HCT116 (cell line): ENCODE results near the gene HHATL. TPM values are rescaled to one million over a fixed set of nuclear protein-coding genes. Genes with fewer than 3 reads are reported as not detected.
A peak's percentile ranks its signal among the peaks of the same experiment; 100 is the strongest.

Experiments used
- ATAC-seq: fragments of 200-7000 bp; cut with Tn5 transposase; 2 replicates; pipeline ENCODE4 v1.9.1; 2020; ENCODE audit warnings: mild to moderate bottlenecking, moderate library complexity
- BruUV-seq: library from RNA; stranded (reverse); fragments of 400-500 nt; replicated peaks from 2 replicates; lab custom pipeline; 2021; lab: Mats Ljungman, UMichigan
- CTCF ChIA-PET: fragments of 300-600 bp; sonication (Branson Sonifier 250); formaldehyde crosslinking; loops from one replicate; lab custom pipeline; 2021; ENCODE audit warnings: antibody characterized with exemption; lab: Charles Lee
- POLR2A ChIA-PET: fragments of 300-600, 350-600 bp; sonication (Branson Sonifier 250); formaldehyde crosslinking; loops from one replicate; lab custom pipeline; 2021; ENCODE audit warnings: antibody characterized with exemption; lab: Charles Lee
- RAD21 ChIA-PET, 2 experiments: fragments of 300-600 bp; sonication (Branson Sonifier 250); formaldehyde crosslinking; loops; one replicate each; lab custom pipeline; 2023; ENCODE audit warnings: low total read pairs in 2 of 2; ENCODE audit not compliant: uncharacterized antibody in 2 of 2, unreplicated experiment in 2 of 2, low non-redundant PET in 1 of 2; lab: Charles Lee
- DNase-seq: peaks from one replicate; pipeline ENCODE4 v3.0.0-alpha.2; 2010; ENCODE audit warnings: low read depth, low spot score
- H2AFZ ChIP-seq: fragments of 200-600 bp; shearing (Covaris generic), sonication (generic); 2 replicates; pipeline ENCODE4 v1.6.1; 2017; ENCODE audit warnings: low read depth, mixed run types, mixed read lengths, antibody characterized with exemption, low read length; ENCODE audit not compliant: poor library complexity, severe bottlenecking
- H3K27ac ChIP-seq: 2 replicates; pipeline ENCODE4 v1.5.1; 2012; ENCODE audit warnings: low read depth, low read length
- H3K27me3 ChIP-seq: fragments of 200-600 bp; sonication (generic); 2 replicates; pipeline ENCODE4 v1.6.1; 2016; ENCODE audit warnings: mixed run types, low read length, mixed read lengths; ENCODE audit not compliant: insufficient read depth
- H3K36me3 ChIP-seq, 2 experiments: fragments of 200-500 bp in 1 of 2; fragments of 200-600 bp in 1 of 2; sonication (Bioruptor generic) in 1 of 2; sonication (generic) in 1 of 2; 2 replicates each; pipeline versions ENCODE4 v1.5.1 to v1.6.1; 2014 to 2016; ENCODE audit warnings: low read length in 2 of 2, inconsistent platforms in 1 of 2, mixed read lengths in 1 of 2, mixed run types in 1 of 2; ENCODE audit not compliant: insufficient read depth in 2 of 2, control insufficient read depth in 1 of 2
- H3K4me1 ChIP-seq, 2 experiments: fragments of 200-600 bp in 1 of 2; sonication (generic) in 1 of 2; 2 replicates each; pipeline versions ENCODE4 v1.5.1 to v1.6.1; 2012 to 2017; ENCODE audit warnings: low read length in 2 of 2, inconsistent platforms in 1 of 2, mild to moderate bottlenecking in 1 of 2, mixed read lengths in 1 of 2, mixed run types in 1 of 2, moderate library complexity in 1 of 2; ENCODE audit not compliant: insufficient read depth in 2 of 2, control insufficient read depth in 1 of 2
- H3K4me2 ChIP-seq: fragments of 200-600 bp; sonication (generic); 2 replicates; pipeline ENCODE4 v1.6.1; 2017; ENCODE audit warnings: mixed run types, low read length, mixed read lengths
- H3K4me3 ChIP-seq, 2 experiments: fragments of 200-600 bp in 1 of 2; sonication (generic) in 1 of 2; replicated peaks in 1 of 2; 2 replicates each; pipeline ENCODE4 v1.5.1; 2011 to 2016; ENCODE audit warnings: low read length in 2 of 2, control low read depth in 1 of 2, low read depth in 1 of 2, mild to moderate bottlenecking in 1 of 2, mixed read lengths in 1 of 2, mixed run types in 1 of 2
- H3K79me2 ChIP-seq: fragments of 200-600 bp; sonication (generic); 2 replicates; pipeline ENCODE4 v1.6.1; 2017; ENCODE audit warnings: mild to moderate bottlenecking, mixed run types, low read length, moderate library complexity, mixed read lengths; ENCODE audit not compliant: insufficient read depth
- H3K9ac ChIP-seq: fragments of 200-600 bp; sonication (generic); 2 replicates; pipeline ENCODE4 v1.6.1; 2016; ENCODE audit warnings: low read length, mixed read lengths
- H3K9me2 ChIP-seq: fragments of 200-600 bp; sonication (generic), shearing (Covaris generic); 2 replicates; pipeline ENCODE4 v1.6.1; 2017; ENCODE audit warnings: mixed run types, mild to moderate bottlenecking, moderate library complexity; ENCODE audit not compliant: insufficient read depth
- H3K9me3 ChIP-seq, 2 experiments: fragments of 200-500 bp in 1 of 2; fragments of 200-600 bp in 1 of 2; sonication (Bioruptor generic) in 1 of 2; sonication (generic) in 1 of 2; 2 replicates each; pipeline ENCODE4 v1.6.1; 2014 to 2017; ENCODE audit warnings: low read length in 2 of 2, mixed read lengths in 2 of 2, inconsistent platforms in 1 of 2, low read depth in 1 of 2, mild to moderate bottlenecking in 1 of 2, mixed run types in 1 of 2, moderate library complexity in 1 of 2; ENCODE audit not compliant: control insufficient read depth in 1 of 2, insufficient read depth in 1 of 2
- H4K20me1 ChIP-seq: fragments of 200-600 bp; sonication (generic), shearing (Covaris generic); 2 replicates; pipeline ENCODE4 v1.6.1; 2017; ENCODE audit warnings: mixed run types, mild to moderate bottlenecking, moderate library complexity; ENCODE audit not compliant: insufficient read depth
- CBX3 ChIP-seq: IDR thresholded peaks from 2 replicates; pipeline ENCODE4 v1.6.1; 2012; ENCODE audit warnings: low read depth
- CEBPB ChIP-seq: IDR thresholded peaks from 2 replicates; pipeline ENCODE4 v1.6.1; 2012; ENCODE audit warnings: low read depth
- EGR1 ChIP-seq: IDR thresholded peaks from 2 replicates; pipeline ENCODE4 v1.6.1; 2012; ENCODE audit warnings: low read depth
- EZH2 ChIP-seq: fragments of 200-600 bp; sonication (generic); IDR thresholded peaks from 2 replicates; pipeline ENCODE4 v1.6.1; 2017; ENCODE audit warnings: antibody characterized with exemption, mixed run types
- EZH2phosphoT487 ChIP-seq: fragments of 200-600 bp; IDR thresholded peaks from 2 replicates; pipeline ENCODE4 v1.6.1; 2018; ENCODE audit warnings: antibody characterized with exemption, borderline replicate concordance
- FOSL1 ChIP-seq: IDR thresholded peaks from 2 replicates; pipeline ENCODE4 v1.6.1; 2012; ENCODE audit warnings: low read depth
- POLR2A ChIP-seq: IDR thresholded peaks from 2 replicates; pipeline ENCODE4 v1.7.0; 2011; ENCODE audit warnings: borderline replicate concordance; ENCODE audit not compliant: insufficient read depth, insufficient read length; ENCODE audit errors: extremely low read depth
- POLR2AphosphoS5 ChIP-seq: IDR thresholded peaks from 2 replicates; pipeline ENCODE4 v1.6.1; 2011; ENCODE audit warnings: mild to moderate bottlenecking, low read depth, low read length, moderate library complexity
- RAD21 ChIP-seq: IDR thresholded peaks from 2 replicates; pipeline ENCODE4 v1.6.1; 2012; ENCODE audit warnings: low read depth, mild to moderate bottlenecking
- SIN3A ChIP-seq: IDR thresholded peaks from 2 replicates; pipeline ENCODE4 v1.6.1; 2012; ENCODE audit warnings: low read depth
- SRF ChIP-seq: IDR thresholded peaks from 2 replicates; pipeline ENCODE4 v1.6.1; 2012; ENCODE audit warnings: low read depth
- TCF7L2 ChIP-seq: IDR thresholded peaks from 2 replicates; pipeline ENCODE4 v1.7.0; 2011; ENCODE audit warnings: borderline replicate concordance, inconsistent platforms; ENCODE audit not compliant: insufficient read depth, insufficient read length; ENCODE audit errors: extremely low read depth
- ZNF274 ChIP-seq: fragments of 200-500 bp; sonication (Bioruptor generic); IDR thresholded peaks from 2 replicates; pipeline ENCODE4 v1.6.1; 2014; ENCODE audit warnings: mild to moderate bottlenecking, low read depth, low read length, inconsistent platforms
- intact Hi-C: fragments of 100-400 bp; cut with micrococcal nuclease; formaldehyde crosslinking; loops from 2 replicates; pipeline ENCODE4 v1.10.0; 2022
- total RNA-seq: library from RNA; stranded (reverse); gene quantifications from one replicate; pipeline ENCODE4 v1.2.1, GENCODE V29; 2021; ENCODE audit not compliant: unreplicated experiment
- TF ChIP-seq, protein P1 (sequence below): IDR thresholded peaks from 2 replicates; pipeline ENCODE4 v1.6.1; 2012; ENCODE audit warnings: low read depth
- TF ChIP-seq, protein P2 (sequence below): IDR thresholded peaks from 2 replicates; pipeline ENCODE4 v1.6.1; 2012

Gene HHATL
- total RNA-seq, 1 experiment from 2014 or later, result 0.52 TPM

DNA sequence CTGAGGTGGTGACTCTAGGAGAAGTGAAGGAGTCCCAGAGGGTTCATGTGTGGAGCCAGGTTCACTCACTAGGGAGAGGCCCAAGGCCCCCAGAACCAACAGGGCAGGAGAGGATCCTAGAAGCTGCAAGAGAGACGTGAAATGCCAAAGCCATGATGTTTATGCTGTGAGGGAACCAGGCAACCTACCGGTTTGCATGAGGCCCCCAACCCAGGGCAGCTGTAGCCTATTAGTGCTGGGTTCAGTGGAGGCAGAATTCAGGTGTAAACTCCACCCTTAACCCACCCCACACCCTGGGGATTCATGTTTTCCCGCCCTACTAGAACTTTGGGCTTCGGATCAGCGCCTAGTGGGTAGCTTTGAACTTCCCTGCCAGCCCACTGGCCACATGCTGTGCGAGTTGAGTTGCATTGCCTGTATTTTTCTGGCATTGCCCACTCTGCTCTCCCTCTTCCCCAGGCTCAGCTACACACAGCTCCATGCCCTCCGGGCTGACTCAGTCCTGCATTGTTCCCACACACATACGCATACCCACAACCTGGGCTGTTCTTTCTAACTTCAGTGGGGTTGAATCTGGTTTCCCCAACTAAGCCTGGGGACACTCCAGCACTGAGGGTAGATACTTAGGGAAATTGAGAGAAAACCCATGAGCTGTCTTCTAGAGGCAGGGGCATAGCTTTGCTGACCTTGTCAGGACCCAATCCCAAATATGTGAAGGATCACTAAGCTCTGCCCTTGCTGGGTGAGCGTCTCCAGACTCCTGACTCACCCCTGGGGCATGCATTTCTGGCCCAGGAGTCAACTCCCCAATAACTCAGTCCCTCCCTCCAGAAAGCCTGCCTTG is 51.1 kb downstream of the HHATL start:
- no peaks in the 10 kb centered on the region for H3K9me2 ChIP-seq
- H3K27ac ChIP-seq, result peak overlapping the region; percentile 84
- no TSS peak for BruUV-seq
- peaks cover 3 to 16% of the 10 kb centered on the region in 2 experiments; a peak in 3 of 4 replicates for H3K36me3 ChIP-seq
- CTCF ChIA-PET, result interaction anchor here (0.9 to 1.7 kb wide), 5 partner anchors 10 to 106 kb away, joined by 3 to 5 read pairs (median 4); no protein-coding TSS in a partner anchor
- no peaks in the 10 kb centered on the region for H3K9me3 ChIP-seq
- peak overlapping the region; percentile 86 for H3K9ac ChIP-seq
- H3K4me3 ChIP-seq, result peak overlapping the region in 1 of 2 experiments; percentile 86; a peak in 2 of 4 replicates
- ATAC-seq (peak; percentile 34), DNase-seq (no peak)
- peaks cover 42 to 59% of the 10 kb centered on the region in 2 experiments for H3K4me1 ChIP-seq
- TF ChIP-seq CEBPB (no peak), CBX3 (no peak), POLR2AphosphoS5 (no peak)
- intact Hi-C loops, result loop anchor here (5.0 kb wide), 2 partner anchors 49 to 91 kb away; partner anchors contain the start of gene NKTR
- POLR2A ChIA-PET, result interaction anchor here (1.1 to 3.0 kb wide), 3 partner anchors 10 to 61 kb away, joined by 3 to 9 read pairs (median 5); partner anchors contain the start of genes NKTR and SS18L2
- no peak overlapping the region for H2AFZ ChIP-seq
- peak overlapping the region; percentile 99 for H3K4me2 ChIP-seq
- H3K79me2 ChIP-seq, result peaks cover 16% of the 10 kb centered on the region; the same call in 1 of the 2 replicates
- no peaks in the 10 kb centered on the region for H3K27me3 ChIP-seq
- no peaks in the 10 kb centered on the region for H4K20me1 ChIP-seq
- RAD21 ChIA-PET, result no interaction called here

DNA sequence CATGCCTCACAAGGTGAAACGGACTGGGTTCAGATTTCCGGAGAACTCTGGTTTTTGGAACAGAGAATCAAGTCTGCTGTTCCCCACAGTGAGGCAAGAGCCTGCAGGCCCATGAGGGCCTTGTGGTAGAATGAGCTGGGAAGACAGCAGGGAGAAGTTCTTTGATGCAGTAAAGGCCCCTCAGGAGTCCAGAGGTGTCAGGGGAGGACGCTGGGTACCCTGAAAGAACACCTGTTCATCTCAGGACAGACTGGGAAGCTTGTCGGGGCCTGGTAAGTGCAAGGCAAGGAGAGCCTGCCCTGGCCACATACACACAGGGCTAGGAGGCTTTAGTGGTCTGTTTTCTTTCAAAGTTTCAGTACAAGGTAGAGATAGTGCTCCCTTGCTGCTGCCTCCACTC is 52.8 kb downstream of the HHATL start:
- Histone ChIP-seq H3K9me3 (no peaks in the 10 kb centered on the region), H3K4me1 (peaks cover 29 to 42% of the 10 kb centered on the region in 2 experiments), H3K4me3 (no peak overlapping the region), H3K27me3 (no peaks in the 10 kb centered on the region), H3K27ac (no peak overlapping the region), H3K79me2 (peaks cover 13% of the 10 kb centered on the region; the same call in 1 of the 2 replicates), H3K9ac (no peak overlapping the region), H3K36me3 (peaks cover 7 to 26% of the 10 kb centered on the region in 2 experiments; a peak in 3 of 4 replicates), H3K4me2 (no peak overlapping the region), H4K20me1 (no peaks in the 10 kb centered on the region), H2AFZ (no peak overlapping the region), H3K9me2 (no peaks in the 10 kb centered on the region)
- ATAC-seq, result no peak
- ChIA-PET RAD21 (no interaction called here), CTCF (interaction anchor here (1.7 kb wide), 1 partner anchor 36 kb away, joined by 4 read pairs; no protein-coding TSS in a partner anchor), POLR2A (interaction anchor here (0.9 kb wide), 1 partner anchor 49 kb away, joined by 3 read pairs; the partner anchor contains the start of gene NKTR)
- intact Hi-C loops, result loop anchor here (5.0 kb wide), 2 partner anchors 47 to 93 kb away; partner anchors contain the start of gene NKTR
- no peak for DNase-seq
- no TSS peak for BruUV-seq
- no peak for TF ChIP-seq SIN3A
- TF ChIP-seq EZH2, result no peak
- TF ChIP-seq RAD21, result no peak
- TF ChIP-seq FOSL1, result no peak
- no peak for TF ChIP-seq POLR2A
- no peak for TF ChIP-seq SRF
- TF ChIP-seq POLR2AphosphoS5, result no peak
- TF ChIP-seq, protein P1, sequence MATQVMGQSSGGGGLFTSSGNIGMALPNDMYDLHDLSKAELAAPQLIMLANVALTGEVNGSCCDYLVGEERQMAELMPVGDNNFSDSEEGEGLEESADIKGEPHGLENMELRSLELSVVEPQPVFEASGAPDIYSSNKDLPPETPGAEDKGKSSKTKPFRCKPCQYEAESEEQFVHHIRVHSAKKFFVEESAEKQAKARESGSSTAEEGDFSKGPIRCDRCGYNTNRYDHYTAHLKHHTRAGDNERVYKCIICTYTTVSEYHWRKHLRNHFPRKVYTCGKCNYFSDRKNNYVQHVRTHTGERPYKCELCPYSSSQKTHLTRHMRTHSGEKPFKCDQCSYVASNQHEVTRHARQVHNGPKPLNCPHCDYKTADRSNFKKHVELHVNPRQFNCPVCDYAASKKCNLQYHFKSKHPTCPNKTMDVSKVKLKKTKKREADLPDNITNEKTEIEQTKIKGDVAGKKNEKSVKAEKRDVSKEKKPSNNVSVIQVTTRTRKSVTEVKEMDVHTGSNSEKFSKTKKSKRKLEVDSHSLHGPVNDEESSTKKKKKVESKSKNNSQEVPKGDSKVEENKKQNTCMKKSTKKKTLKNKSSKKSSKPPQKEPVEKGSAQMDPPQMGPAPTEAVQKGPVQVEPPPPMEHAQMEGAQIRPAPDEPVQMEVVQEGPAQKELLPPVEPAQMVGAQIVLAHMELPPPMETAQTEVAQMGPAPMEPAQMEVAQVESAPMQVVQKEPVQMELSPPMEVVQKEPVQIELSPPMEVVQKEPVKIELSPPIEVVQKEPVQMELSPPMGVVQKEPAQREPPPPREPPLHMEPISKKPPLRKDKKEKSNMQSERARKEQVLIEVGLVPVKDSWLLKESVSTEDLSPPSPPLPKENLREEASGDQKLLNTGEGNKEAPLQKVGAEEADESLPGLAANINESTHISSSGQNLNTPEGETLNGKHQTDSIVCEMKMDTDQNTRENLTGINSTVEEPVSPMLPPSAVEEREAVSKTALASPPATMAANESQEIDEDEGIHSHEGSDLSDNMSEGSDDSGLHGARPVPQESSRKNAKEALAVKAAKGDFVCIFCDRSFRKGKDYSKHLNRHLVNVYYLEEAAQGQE, result no peak
- no peak for TF ChIP-seq TCF7L2
- TF ChIP-seq ZNF274, result no peak
- TF ChIP-seq, protein P2, sequence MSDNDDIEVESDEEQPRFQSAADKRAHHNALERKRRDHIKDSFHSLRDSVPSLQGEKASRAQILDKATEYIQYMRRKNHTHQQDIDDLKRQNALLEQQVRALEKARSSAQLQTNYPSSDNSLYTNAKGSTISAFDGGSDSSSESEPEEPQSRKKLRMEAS, result no peak
- TF ChIP-seq CBX3, result no peak
- no peak for TF ChIP-seq EZH2phosphoT487
- no peak for TF ChIP-seq EGR1
